ENCODE data around the gene KRTAP29-1.
"Not testable (repeated sequence)": the region's sequence is repeated elsewhere in the genome, so short reads cannot be mapped to it uniquely, and the experiment has no call there.

The KRTAP29-1 gene

DNA sequence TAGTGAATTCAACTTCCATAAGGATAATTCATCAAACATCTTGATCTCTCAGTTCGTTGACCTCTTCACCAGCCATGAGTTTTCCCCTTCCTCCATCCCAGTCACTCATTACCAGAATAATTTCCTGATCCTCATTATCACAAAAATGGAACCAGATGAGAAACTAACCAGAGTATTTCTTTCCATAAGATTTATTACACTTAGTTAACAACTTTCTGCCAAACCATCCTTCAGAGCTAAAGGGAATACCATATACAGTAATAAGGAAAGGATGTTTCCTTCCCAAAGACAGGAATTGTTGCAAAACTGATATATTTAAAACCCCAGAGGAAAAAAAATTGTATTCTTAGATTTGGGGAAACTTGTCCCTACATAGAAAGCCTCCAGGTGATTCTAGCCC lies 8.6 kb downstream of the KRTAP29-1 start:
- no peak overlapping the region for H3K4me3 ChIP-seq
- TF ChIP-seq, protein P1, sequence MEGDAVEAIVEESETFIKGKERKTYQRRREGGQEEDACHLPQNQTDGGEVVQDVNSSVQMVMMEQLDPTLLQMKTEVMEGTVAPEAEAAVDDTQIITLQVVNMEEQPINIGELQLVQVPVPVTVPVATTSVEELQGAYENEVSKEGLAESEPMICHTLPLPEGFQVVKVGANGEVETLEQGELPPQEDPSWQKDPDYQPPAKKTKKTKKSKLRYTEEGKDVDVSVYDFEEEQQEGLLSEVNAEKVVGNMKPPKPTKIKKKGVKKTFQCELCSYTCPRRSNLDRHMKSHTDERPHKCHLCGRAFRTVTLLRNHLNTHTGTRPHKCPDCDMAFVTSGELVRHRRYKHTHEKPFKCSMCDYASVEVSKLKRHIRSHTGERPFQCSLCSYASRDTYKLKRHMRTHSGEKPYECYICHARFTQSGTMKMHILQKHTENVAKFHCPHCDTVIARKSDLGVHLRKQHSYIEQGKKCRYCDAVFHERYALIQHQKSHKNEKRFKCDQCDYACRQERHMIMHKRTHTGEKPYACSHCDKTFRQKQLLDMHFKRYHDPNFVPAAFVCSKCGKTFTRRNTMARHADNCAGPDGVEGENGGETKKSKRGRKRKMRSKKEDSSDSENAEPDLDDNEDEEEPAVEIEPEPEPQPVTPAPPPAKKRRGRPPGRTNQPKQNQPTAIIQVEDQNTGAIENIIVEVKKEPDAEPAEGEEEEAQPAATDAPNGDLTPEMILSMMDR (IDR thresholded peaks at IDR 0.05), result no peak
- no peak for DNase-seq (ENCODE audit: low spot score)

GRCh38 chr17:41287050-41287449 lies 15.6 kb downstream of the KRTAP29-1 start:
- TF ChIP-seq, protein P1 (IDR thresholded peaks at IDR 0.05), result no peak
- Histone ChIP-seq H3K27ac (no peak overlapping the region), H3K4me3 (no peak overlapping the region)
- no peak for DNase-seq (ENCODE audit: low spot score)

More for the DNA sequence above, 8.6 kb downstream of the KRTAP29-1 start:
- no peak overlapping the region for H3K27ac ChIP-seq

DNA sequence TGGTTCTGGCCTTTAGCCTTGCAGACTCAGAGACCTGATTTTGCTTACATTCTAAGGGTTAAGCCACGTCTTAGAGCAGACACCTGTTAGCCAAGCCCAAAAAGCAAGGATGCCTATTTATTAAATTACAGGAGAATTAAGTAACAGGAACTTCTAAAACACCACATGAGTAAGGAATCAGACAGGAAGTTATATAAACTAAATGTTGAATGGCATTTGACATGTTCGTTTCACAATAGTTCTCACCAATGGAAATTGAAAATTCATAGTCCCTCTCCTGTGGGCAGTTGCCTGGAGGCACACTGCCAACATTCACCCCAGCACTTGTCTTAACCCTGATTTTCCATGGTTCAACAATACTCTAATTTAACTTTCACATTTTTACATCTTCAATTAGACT lies 18.1 kb downstream of the KRTAP29-1 start:
- TF ChIP-seq, protein P1 (IDR thresholded peaks at IDR 0.05), result no peak
- Histone ChIP-seq H3K27ac (no peak overlapping the region), H3K4me3 (no peak overlapping the region)
- no peak for DNase-seq (ENCODE audit: low spot score)

DNA sequence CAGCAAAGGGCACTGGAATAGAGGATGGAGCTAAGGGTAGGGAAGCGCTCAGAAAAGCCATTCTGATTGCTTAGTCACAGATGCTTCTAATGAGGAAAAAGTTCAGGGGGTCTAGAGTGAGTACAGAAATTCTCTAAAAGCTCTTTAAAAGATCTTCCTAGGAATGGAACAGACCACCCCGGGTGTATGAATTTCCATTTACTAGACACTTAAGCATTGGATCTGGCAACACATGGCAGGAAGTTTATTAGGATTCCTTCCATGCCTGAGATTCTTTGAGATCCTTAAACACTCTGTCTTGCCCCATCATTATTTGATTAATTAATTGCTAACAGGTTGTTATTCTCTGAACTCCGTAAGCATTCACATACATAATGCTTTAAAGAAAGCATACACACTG lies 18.6 kb downstream of the KRTAP29-1 start:
- Histone ChIP-seq H3K27ac (no peak overlapping the region), H3K4me3 (no peak overlapping the region)
- TF ChIP-seq, protein P1 (IDR thresholded peaks at IDR 0.05), result no peak
- DNase-seq (ENCODE audit: low spot score), result no peak

DNA sequence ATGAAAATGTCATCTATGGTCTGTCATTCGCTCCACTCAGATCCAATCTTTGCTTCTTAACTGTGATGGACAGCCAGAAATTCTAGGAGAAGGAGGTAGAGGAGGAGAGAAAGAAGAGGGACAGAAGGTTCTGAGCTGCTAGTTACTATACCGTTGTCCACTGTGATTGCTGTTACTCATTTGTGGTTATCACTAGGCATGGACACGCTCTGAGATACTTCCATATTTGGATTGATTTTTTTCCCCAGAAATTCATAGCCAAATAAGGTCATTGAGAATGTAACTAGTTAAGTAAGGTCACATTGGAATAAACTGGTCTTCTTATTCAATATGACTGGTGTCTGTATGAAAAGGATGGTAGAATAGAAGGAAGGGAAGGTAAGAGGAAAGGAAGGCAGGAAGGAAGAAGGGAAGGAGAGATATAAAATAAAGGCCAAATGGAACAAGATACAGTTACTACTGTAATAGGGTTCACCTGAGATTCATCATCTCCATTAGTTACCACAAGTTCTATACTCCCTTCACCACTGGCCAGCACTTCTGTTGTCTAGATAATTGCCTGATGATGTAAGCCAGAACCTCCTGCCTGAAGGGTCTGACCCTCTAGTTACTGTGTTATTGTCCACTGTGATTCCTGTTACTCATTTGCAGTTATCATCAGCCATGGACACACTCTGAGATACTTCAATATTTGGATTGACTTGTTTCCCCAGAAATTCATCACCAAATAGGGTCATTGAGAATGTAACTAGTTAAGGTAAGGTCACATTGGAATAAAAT lies 24.3 kb downstream of the KRTAP29-1 start:
- TF ChIP-seq, protein P1 (IDR thresholded peaks at IDR 0.05), result no peak
- no peak for DNase-seq (ENCODE audit: low spot score)
- Histone ChIP-seq H3K27ac (no peak overlapping the region), H3K4me3 (no peak overlapping the region)

- H3K27ac ChIP-seq; H3K4me3 ChIP-seq; DNase-seq (ENCODE audit: low spot score): not testable (repeated sequence)
Measured at GRCh38 chr17:41275648-41276190, 26.9 kb downstream of the KRTAP29-1 start, which contains the start of gene KRTAP9-7. Gene KRTAP9-7 (plus strand): TSS chr17:41275698. CDS start chr17:41275698, 0 bp downstream.

- no peak overlapping the region for H3K4me3 ChIP-seq
- H3K27ac ChIP-seq, result no peak overlapping the region
- TF ChIP-seq, protein P1 (IDR thresholded peaks at IDR 0.05), result no peak
- no peak for DNase-seq (ENCODE audit: low spot score)
Measured at GRCh38 chr17:41271858-41272257, 30.8 kb downstream of the KRTAP29-1 start.

GRCh38 chr17:41271323-41271722 lies 31.3 kb downstream of the KRTAP29-1 start:
- not testable (repeated sequence) for H3K4me3 ChIP-seq; DNase-seq (ENCODE audit: low spot score); H3K27ac ChIP-seq
